Measurements from ENCODE around the gene FAM131B. TPM values are rescaled to one million over a fixed set of nuclear protein-coding genes. Genes with fewer than 3 reads are reported as not detected.

The FAM131B gene
- total RNA-seq, 1 experiment from 2014 or later = 0.16 TPM

DNA sequence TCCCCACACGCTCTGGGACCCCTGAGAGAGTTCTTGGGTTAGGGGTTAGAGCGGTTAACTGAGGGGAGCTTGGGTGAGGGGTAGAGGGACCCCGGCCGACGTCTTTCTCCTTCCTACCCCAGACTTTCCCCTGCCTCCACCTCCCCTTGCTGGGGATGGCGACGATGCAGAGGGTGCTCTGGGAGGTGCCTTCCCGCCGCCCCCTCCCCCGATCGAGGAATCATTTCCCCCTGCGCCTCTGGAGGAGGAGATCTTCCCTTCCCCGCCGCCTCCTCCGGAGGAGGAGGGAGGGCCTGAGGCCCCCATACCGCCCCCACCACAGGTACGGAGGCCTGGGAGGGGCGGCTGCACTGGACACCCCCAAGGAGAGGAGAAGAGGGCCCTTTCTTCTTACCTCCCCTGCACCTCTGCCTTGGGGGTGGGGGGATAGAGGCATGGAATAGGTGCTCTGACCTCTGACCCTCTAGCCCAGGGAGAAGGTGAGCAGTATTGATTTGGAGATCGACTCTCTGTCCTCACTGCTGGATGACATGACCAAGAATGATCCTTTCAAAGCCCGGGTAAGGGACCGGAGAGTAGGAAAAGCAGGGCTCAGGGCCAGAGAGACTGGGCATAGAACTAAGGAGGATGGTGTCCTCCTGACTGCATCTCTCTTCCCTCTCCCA is 19.7 kb upstream of the FAM131B start:
- DNase-seq (ENCODE audit: low read depth in 1 of 2, low spot score in 2 of 2) = no peak
- H3K36me3 ChIP-seq = peaks cover 70% of the 10 kb centered on the region
- peak overlapping the region; percentile 92 for H3K27ac ChIP-seq
- H3K27me3 ChIP-seq (replicated peaks) = no peaks in the 10 kb centered on the region
- H3K9me3 ChIP-seq (replicated peaks) = 0 out of 2 replicates have a peak, but pooled peaks cover 2% of the 10 kb centered on the region
- H3K4me1 ChIP-seq (replicated peaks) = peaks cover 41% of the 10 kb centered on the region
- peak overlapping the region; percentile 77 for H3K4me3 ChIP-seq

- H3K4me1 ChIP-seq (replicated peaks) = peaks cover 48% of the 10 kb centered on the region
Observed at GRCh38 chr7:143381427-143382125, 19.1 kb upstream of the FAM131B start.

DNA sequence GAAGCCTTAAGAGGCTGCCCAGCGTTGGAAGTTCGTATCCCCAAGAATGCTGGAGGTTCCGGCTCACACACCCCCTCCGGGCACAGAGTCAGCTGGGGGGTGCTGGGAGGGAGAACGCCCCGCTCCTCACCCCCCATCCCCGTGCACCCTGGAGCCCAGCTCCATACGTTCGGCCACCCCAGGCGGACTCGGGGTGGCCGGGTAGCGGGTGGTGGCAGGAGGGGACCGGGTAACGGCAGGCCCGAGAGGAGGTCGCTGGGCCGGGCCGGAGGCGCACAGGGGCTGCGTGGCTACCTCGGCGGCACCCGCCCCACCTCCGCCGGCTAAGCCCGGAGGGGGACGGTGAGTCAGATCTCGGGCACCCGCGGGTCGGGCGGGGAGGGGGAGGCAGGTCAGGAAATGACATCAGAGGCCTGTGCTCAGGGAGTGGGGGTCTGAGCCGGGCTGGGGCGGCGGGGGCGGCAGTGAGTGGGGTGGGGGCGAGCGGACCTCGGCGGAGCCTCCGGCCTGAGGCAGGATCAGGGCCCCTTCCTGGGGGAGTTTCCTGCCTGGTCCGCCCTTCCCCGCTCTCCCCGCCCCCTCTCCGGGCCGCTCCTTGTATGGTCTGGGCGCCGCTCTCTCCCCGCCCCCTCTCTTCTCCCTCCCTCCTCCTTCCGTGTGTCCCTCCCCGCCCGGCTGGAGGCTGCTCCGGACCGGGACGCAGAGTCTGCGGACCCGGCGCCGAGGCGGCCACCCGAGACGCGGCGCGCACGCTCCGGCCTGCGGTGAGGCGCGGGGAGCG is 18.3 kb upstream of the FAM131B start, which contains the start of gene ZYX:
Gene ZYX (plus strand): TSS at position 700 of the 781 bp plus-strand sequence. CDS start 227 bp downstream, outside the sequence.
- no peaks in the 10 kb centered on the region for H3K27me3 ChIP-seq (replicated peaks)
- peak within 1 kb of the TSS; percentile 77 for H3K4me3 ChIP-seq
- peaks cover 54% of the 10 kb centered on the region for H3K4me1 ChIP-seq (replicated peaks)
- DNase-seq (ENCODE audit: low read depth in 1 of 2, low spot score in 2 of 2) = peak; percentile 90 to 99
- peak within 1 kb of the TSS; percentile 92 for H3K27ac ChIP-seq
- H3K9me3 ChIP-seq (replicated peaks) = 0 out of 2 replicates have a peak, but pooled peaks cover 2% of the 10 kb centered on the region
- peaks cover 57% of the 10 kb centered on the region for H3K36me3 ChIP-seq

More at GRCh38 chr7:143381427-143382125, 19.1 kb upstream of the FAM131B start:
- H3K27ac ChIP-seq = peak overlapping the region; percentile 92
- H3K9me3 ChIP-seq (replicated peaks) = 0 out of 2 replicates have a peak, but pooled peaks cover 2% of the 10 kb centered on the region
- no peaks in the 10 kb centered on the region for H3K27me3 ChIP-seq (replicated peaks)
- peak; percentile 41 to 72 for DNase-seq (ENCODE audit: low read depth in 1 of 2, low spot score in 2 of 2)
- H3K4me3 ChIP-seq = peak overlapping the region; percentile 77
- H3K36me3 ChIP-seq = peaks cover 63% of the 10 kb centered on the region

DNA sequence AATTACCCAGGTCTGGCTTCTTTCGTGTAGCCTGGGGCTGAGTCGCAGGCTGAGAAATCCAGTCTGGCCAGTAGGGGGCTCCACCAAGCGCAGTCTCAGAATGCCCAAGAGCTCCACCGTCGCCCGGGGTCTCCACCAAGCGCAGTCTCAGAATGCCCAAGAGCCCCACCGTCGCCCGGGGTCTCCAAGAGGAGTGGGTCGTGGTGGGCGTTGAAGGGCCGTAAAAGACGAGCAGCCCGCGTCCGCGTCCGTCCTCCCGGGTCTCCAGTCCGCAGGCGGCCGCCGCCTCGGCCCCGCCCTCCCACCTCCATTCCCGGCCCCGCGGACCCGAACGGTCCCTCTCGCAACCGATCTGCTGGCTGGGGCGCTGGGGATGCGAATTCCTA is 17.7 kb upstream of the FAM131B start:
- H3K27me3 ChIP-seq (replicated peaks) = no peaks in the 10 kb centered on the region
- H3K27ac ChIP-seq = peak overlapping the region; percentile 92
- peak; percentile 83 to 90 for DNase-seq (ENCODE audit: low read depth in 1 of 2, low spot score in 2 of 2)
- 0 out of 2 replicates have a peak, but pooled peaks cover 2% of the 10 kb centered on the region for H3K9me3 ChIP-seq (replicated peaks)
- H3K4me1 ChIP-seq (replicated peaks) = peaks cover 60% of the 10 kb centered on the region
- H3K4me3 ChIP-seq = peak overlapping the region; percentile 77
- peaks cover 51% of the 10 kb centered on the region for H3K36me3 ChIP-seq

DNA sequence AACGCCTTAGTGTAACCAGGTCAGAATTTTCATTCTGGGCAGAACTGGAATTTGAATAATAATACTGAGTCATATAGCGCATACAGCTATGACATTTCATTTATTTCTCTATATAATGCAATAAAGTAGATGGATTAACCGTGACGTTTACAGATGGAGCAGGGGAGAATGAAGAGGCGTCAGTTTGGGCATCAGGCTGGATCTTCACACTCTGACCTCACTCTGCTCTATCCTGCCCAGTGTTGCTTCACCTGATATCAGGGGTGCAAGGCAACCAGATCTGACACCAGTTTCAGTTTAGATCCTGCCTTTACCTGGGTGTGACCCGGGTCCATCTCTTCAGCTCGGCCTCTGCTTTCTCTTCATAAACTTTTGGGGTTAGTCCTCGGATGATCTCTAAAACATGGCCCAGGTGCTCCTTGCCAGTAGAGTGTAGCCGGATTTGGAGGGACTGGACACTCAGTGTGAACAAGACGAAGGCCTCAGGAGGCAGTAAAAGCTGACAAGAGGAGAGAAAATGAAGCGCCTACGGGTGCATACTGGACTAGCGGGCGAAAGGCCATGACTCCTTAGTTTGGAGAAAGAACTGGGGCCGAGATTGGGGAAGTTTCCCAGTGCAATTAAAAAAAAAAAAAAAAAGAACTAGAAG is 17.2 kb upstream of the FAM131B start:
- DNase-seq (ENCODE audit: low read depth in 1 of 2, low spot score in 2 of 2) = no peak
- Histone ChIP-seq H3K36me3 (peaks cover 46% of the 10 kb centered on the region), H3K4me3 (peak overlapping the region; percentile 77), H3K27me3 (replicated peaks) (no peaks in the 10 kb centered on the region), H3K4me1 (replicated peaks) (peaks cover 63% of the 10 kb centered on the region), H3K9me3 (replicated peaks) (0 out of 2 replicates have a peak, but pooled peaks cover 2% of the 10 kb centered on the region), H3K27ac (peak overlapping the region; percentile 92; the same call in 1 of the 2 replicates)

- Histone ChIP-seq H3K36me3 (peaks cover 12% of the 10 kb centered on the region), H3K4me3 (no peak overlapping the region), H3K27me3 (replicated peaks) (no peaks in the 10 kb centered on the region), H3K27ac (no peak overlapping the region), H3K9me3 (replicated peaks) (no peaks in the 10 kb centered on the region), H3K4me1 (replicated peaks) (peaks cover 35% of the 10 kb centered on the region)
- DNase-seq (ENCODE audit: low read depth in 1 of 2, low spot score in 2 of 2) = no peak
Observed at GRCh38 chr7:143376396-143376795, 13.9 kb upstream of the FAM131B start.

GRCh38 chr7:143375298-143376034 is 13.0 kb upstream of the FAM131B start:
- peaks cover 7% of the 10 kb centered on the region for H3K36me3 ChIP-seq
- no peak overlapping the region; the same call in 1 of the 2 replicates for H3K27ac ChIP-seq
- no peaks in the 10 kb centered on the region for H3K27me3 ChIP-seq (replicated peaks)
- no peaks in the 10 kb centered on the region for H3K9me3 ChIP-seq (replicated peaks)
- no peak overlapping the region for H3K4me3 ChIP-seq
- H3K4me1 ChIP-seq (replicated peaks) = peaks cover 35% of the 10 kb centered on the region
- DNase-seq (ENCODE audit: low read depth in 1 of 2, low spot score in 2 of 2) = no peak

DNA sequence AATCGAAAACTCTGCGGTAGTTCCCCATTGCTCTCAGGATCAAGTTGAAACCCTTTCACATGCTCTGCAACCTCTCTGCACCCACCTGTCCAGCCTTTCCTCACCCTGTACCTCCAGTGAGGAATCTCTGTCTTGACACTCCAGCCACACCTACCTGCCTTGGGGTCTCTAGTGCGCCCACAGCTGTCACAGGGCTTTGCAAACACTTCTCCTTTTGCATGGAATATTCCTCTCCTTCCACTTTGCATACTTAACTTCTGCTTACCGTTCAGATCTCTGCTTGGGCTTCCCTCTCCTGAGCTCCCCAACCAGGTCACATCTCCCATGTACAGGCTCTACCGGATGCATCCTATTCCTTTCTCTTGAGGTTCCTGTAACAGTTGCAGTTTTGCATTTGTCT is 12.0 kb upstream of the FAM131B start:
- H3K4me3 ChIP-seq = no peak overlapping the region
- no peaks in the 10 kb centered on the region for H3K9me3 ChIP-seq (replicated peaks)
- peaks cover 32% of the 10 kb centered on the region for H3K4me1 ChIP-seq (replicated peaks)
- no peak for DNase-seq (ENCODE audit: low read depth in 1 of 2, low spot score in 2 of 2)
- no peak overlapping the region for H3K27ac ChIP-seq
- H3K36me3 ChIP-seq = peaks cover 5% of the 10 kb centered on the region
- 0 out of 2 replicates have a peak, but pooled peaks cover 3% of the 10 kb centered on the region for H3K27me3 ChIP-seq (replicated peaks)

DNA sequence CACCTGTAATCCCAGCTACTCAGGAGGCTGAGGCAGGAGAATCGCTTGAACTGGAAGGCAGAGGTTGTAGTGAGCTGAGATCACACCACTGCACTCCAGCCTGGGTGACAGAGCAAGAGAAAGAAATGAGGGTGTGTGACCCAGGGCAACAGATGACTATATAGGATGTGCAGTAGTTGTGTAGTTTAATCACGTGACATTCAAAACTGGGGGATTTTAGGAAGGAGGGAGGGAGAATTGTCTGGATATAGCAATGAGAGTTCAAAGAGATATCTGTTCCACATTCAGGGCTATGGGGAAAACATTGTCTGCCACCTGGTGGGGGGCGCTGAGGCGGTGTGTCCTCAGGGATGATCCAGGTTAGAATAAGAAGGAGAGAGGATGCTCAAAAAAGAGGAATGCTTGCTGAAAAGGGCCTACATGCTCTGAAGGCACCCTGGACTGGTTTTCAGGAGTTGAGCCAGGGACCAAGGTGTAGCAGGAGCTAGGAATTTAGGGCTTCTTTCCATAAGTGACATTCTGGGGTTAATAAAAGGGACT is 10.8 kb upstream of the FAM131B start:
- H3K27me3 ChIP-seq (replicated peaks) = 0 out of 2 replicates have a peak, but pooled peaks cover 3% of the 10 kb centered on the region
- no peak for DNase-seq (ENCODE audit: low read depth in 1 of 2, low spot score in 2 of 2)
- peaks cover 22% of the 10 kb centered on the region for H3K4me1 ChIP-seq (replicated peaks)
- H3K4me3 ChIP-seq = no peak overlapping the region
- H3K9me3 ChIP-seq (replicated peaks) = no peaks in the 10 kb centered on the region
- no peak overlapping the region for H3K27ac ChIP-seq
- H3K36me3 ChIP-seq = no peaks in the 10 kb centered on the region

- H3K36me3 ChIP-seq = no peaks in the 10 kb centered on the region
- H3K27ac ChIP-seq = no peak overlapping the region
- DNase-seq (ENCODE audit: low read depth in 1 of 2, low spot score in 2 of 2) = no peak
- no peaks in the 10 kb centered on the region for H3K9me3 ChIP-seq (replicated peaks)
- 0 out of 2 replicates have a peak, but pooled peaks cover 6% of the 10 kb centered on the region for H3K27me3 ChIP-seq (replicated peaks)
- no peak overlapping the region for H3K4me3 ChIP-seq
- H3K4me1 ChIP-seq (replicated peaks) = peaks cover 21% of the 10 kb centered on the region
Observed at GRCh38 chr7:143372070-143372469, 9.6 kb upstream of the FAM131B start.

- Histone ChIP-seq H3K4me3 (no peak overlapping the region), H3K27ac (no peak overlapping the region), H3K27me3 (replicated peaks) (peaks cover 18% of the 10 kb centered on the region), H3K9me3 (replicated peaks) (no peaks in the 10 kb centered on the region), H3K36me3 (no peaks in the 10 kb centered on the region), H3K4me1 (replicated peaks) (peaks cover under 1% of the 10 kb centered on the region)
- DNase-seq (ENCODE audit: low read depth in 1 of 2, low spot score in 2 of 2) = no peak
Observed at GRCh38 chr7:143369678-143370651, 7.5 kb upstream of the FAM131B start.
